Activated B cell treated with CpG ODN at 0.5 μM for 24 hours (primary cell): ENCODE results near the gene AMIGO3. TPM values are rescaled to one million over a fixed set of nuclear protein-coding genes. Genes with fewer than 3 reads are reported as not detected.

Experiments
- ATAC-seq: fragments of 200-7000 bp; cut with Tn5 transposase; one replicate; pipeline ENCODE4 v1.10.0; 2021; ENCODE audit warnings: low read depth, mild to moderate bottlenecking, moderate library complexity
- CTCF ChIA-PET: fragments of 350-600 bp; sonication (Branson Sonifier 250); formaldehyde crosslinking; loops from one replicate; lab custom pipeline; 2021; ENCODE audit warnings: antibody characterized with exemption; lab: Charles Lee
- POLR2A ChIA-PET: fragments of 350-600 bp; sonication (Branson Sonifier 250); formaldehyde crosslinking; loops from one replicate; lab custom pipeline; 2021; ENCODE audit warnings: antibody characterized with exemption; lab: Charles Lee
- DNase-seq: peaks from one replicate; pipeline ENCODE4 v3.0.0; 2022
- H3K27ac Mint-ChIP-seq: one replicate; pipeline ENCODE4 v1.8.0; 2020; ENCODE audit warnings: mixed read lengths
- H3K27me3 Mint-ChIP-seq: one replicate; pipeline ENCODE4 v1.8.0; 2021; ENCODE audit warnings: mixed read lengths
- H3K36me3 Mint-ChIP-seq: one replicate; pipeline ENCODE4 v1.8.0; 2021; ENCODE audit warnings: low read depth, mixed read lengths
- H3K4me1 Mint-ChIP-seq: one replicate; pipeline ENCODE4 v1.8.0; 2021; ENCODE audit warnings: mixed read lengths
- H3K4me3 Mint-ChIP-seq: one replicate; pipeline ENCODE4 v1.8.0; 2020; ENCODE audit warnings: mild to moderate bottlenecking, mixed read lengths
- H3K9me3 Mint-ChIP-seq: one replicate; pipeline ENCODE4 v1.8.0; 2020; ENCODE audit warnings: mixed read lengths
- CTCF ChIP-seq: fragments of 200-600 bp; IDR thresholded peaks from one replicate; pipeline ENCODE4 v1.8.0; 2022; ENCODE audit warnings: antibody characterized with exemption, mild to moderate bottlenecking
- intact Hi-C: fragments of 100-400 bp; cut with micrococcal nuclease; formaldehyde crosslinking; loops from one replicate; pipeline ENCODE4 v1.15.1; 2024
- total RNA-seq: library from RNA; stranded (reverse); gene quantifications from 2 replicates; pipeline ENCODE4 v1.2.3, GENCODE V29; 2022

Gene AMIGO3
- total RNA-seq, 1 donor from 2014 or later = not detected

GRCh38 chr3:49670940-49671290 lies 48.6 kb downstream of the AMIGO3 start:
- Mint-ChIP-seq H3K27me3 (no peaks in the 10 kb centered on the region), H3K36me3 (peaks cover 12% of the 10 kb centered on the region), H3K4me3 (no peak overlapping the region), H3K27ac (no peak overlapping the region), H3K9me3 (no peaks in the 10 kb centered on the region), H3K4me1 (peaks cover 22% of the 10 kb centered on the region)
- DNase-seq (no peak), ATAC-seq (no peak)
- CTCF ChIA-PET = interaction anchor here (3.3 kb wide), 1 partner anchor 131 kb away, joined by 86 read pairs; no protein-coding TSS in a partner anchor
- POLR2A ChIA-PET = interaction anchor here (1.5 kb wide), 1 partner anchor 131 kb away, joined by 17 read pairs; no protein-coding TSS in a partner anchor
- no peak for TF ChIP-seq CTCF
- intact Hi-C loops = loop anchor here (1.0 to 5.0 kb wide), 5 partner anchors 132 to 664 kb away; partner anchors contain the start of genes HYAL3, NAA80, RHOA and TCTA

GRCh38 chr3:49669352-49669751 lies 50.1 kb downstream of the AMIGO3 start:
- H3K9me3 Mint-ChIP-seq = no peaks in the 10 kb centered on the region
- peaks cover 5% of the 10 kb centered on the region for H3K36me3 Mint-ChIP-seq
- no peak for ATAC-seq
- no peak overlapping the region for H3K27ac Mint-ChIP-seq
- TF ChIP-seq CTCF = no peak
- ChIA-PET CTCF (interaction anchor here (0.7 to 1.3 kb wide), 2 partner anchors 130 to 623 kb away, joined by 5 to 6 read pairs; no protein-coding TSS in a partner anchor), POLR2A (interaction anchor here (0.6 kb wide), 1 partner anchor 678 kb away, joined by 3 read pairs; no protein-coding TSS in a partner anchor)
- no peaks in the 10 kb centered on the region for H3K27me3 Mint-ChIP-seq
- no peak overlapping the region for H3K4me3 Mint-ChIP-seq
- H3K4me1 Mint-ChIP-seq = peaks cover 13% of the 10 kb centered on the region
- intact Hi-C loops = no loop called here
- DNase-seq = no peak

DNA sequence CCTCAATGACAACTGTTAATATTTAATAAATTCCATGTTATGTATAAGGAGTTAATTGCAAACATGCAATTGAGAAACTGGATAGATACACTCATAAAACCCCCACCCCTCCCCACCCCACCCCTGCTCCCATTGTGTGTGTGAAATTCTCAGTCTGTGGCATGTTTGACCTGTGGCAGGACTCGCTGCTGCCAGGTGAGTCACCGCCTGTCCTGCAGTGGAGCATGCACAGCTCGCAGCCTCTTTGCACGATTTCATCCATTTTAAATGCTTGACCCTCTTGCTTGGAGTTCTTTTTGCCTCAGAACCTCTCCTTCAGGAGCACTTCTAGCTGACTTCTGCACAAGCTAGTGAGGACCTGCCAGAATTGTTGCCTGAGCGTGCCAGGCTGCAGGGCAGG lies 50.6 kb downstream of the AMIGO3 start:
- no peak for TF ChIP-seq CTCF
- no peaks in the 10 kb centered on the region for H3K27me3 Mint-ChIP-seq
- H3K4me3 Mint-ChIP-seq = no peak overlapping the region
- no peaks in the 10 kb centered on the region for H3K9me3 Mint-ChIP-seq
- peaks cover 3% of the 10 kb centered on the region for H3K36me3 Mint-ChIP-seq
- intact Hi-C loops = no loop called here
- H3K4me1 Mint-ChIP-seq = peaks cover 13% of the 10 kb centered on the region
- POLR2A ChIA-PET = interaction anchor here (0.6 kb wide), 1 partner anchor 678 kb away, joined by 3 read pairs; no protein-coding TSS in a partner anchor
- CTCF ChIA-PET = no interaction called here
- DNase-seq (no peak), ATAC-seq (no peak)
- H3K27ac Mint-ChIP-seq = no peak overlapping the region

GRCh38 chr3:49668414-49668797 lies 51.1 kb downstream of the AMIGO3 start:
- H3K4me1 Mint-ChIP-seq = peaks cover 9% of the 10 kb centered on the region
- TF ChIP-seq CTCF = no peak
- H3K9me3 Mint-ChIP-seq = no peaks in the 10 kb centered on the region
- no peak overlapping the region for H3K27ac Mint-ChIP-seq
- POLR2A ChIA-PET = no interaction called here
- ATAC-seq (no peak), DNase-seq (no peak)
- CTCF ChIA-PET = no interaction called here
- no peaks in the 10 kb centered on the region for H3K36me3 Mint-ChIP-seq
- intact Hi-C loops = no loop called here
- H3K27me3 Mint-ChIP-seq = no peaks in the 10 kb centered on the region
- H3K4me3 Mint-ChIP-seq = no peak overlapping the region

DNA sequence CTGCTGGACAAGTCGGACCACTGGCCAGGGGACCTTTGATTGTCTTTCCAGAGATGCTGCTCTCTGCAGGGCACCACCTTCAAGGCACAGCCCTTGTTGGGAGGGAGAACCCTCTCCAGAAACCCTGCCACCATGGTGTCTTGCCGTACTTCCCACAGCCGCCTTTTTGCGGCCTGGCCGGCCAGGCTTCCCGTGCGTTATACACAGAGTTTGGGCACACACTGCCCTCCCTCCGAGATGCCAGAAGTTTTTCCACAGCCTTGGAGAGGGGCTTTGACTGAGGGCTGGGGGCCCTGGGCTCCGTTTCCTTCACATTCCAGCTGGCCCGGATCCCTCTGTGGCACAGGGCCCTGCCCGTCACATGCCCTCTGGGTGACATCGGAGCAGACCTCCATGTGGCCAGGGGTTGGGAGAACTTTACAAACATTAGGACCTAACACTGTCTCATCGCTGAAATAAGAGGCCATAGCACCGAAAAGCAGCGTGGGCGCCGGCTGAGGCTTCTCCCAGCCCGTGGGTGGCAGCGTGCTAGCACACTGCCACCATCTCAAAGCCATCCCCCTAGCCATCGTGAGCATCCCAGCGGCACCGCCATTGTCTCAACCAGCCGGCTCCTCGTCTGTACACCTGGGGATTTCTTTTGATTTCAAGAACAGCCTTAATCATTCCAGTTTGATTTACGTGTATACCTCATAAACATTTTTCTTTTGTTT lies 51.6 kb downstream of the AMIGO3 start:
- ATAC-seq (no peak), DNase-seq (no peak)
- ChIA-PET CTCF (no interaction called here), POLR2A (no interaction called here)
- Mint-ChIP-seq H3K27ac (no peak overlapping the region), H3K4me1 (peaks cover 6% of the 10 kb centered on the region), H3K9me3 (no peaks in the 10 kb centered on the region), H3K27me3 (no peaks in the 10 kb centered on the region), H3K36me3 (no peaks in the 10 kb centered on the region), H3K4me3 (no peak overlapping the region)
- TF ChIP-seq CTCF = no peak
- intact Hi-C loops = no loop called here

Other genes with a start within 250 kb of the AMIGO3 start
- 18.5 and 19.7 TPM in 2 replicates for gene DAG1, start 249.4 kb downstream of the AMIGO3 start, total RNA-seq
- gene BSN, start 165.2 kb downstream of the AMIGO3 start, total RNA-seq = 0.15 and 0.69 TPM in 2 replicates
- gene APEH, start 45.3 kb downstream of the AMIGO3 start, total RNA-seq = 109 and 113 TPM in 2 replicates
- 4.7 and 8.0 TPM in 2 replicates for gene MST1, start 30.2 kb downstream of the AMIGO3 start, total RNA-seq
- 35.1 and 51.4 TPM in 2 replicates for gene RNF123, start 30.1 kb downstream of the AMIGO3 start, total RNA-seq
- 39.9 and 40.7 TPM in 2 replicates for gene GMPPB, start 4.3 kb upstream of the AMIGO3 start, total RNA-seq
- gene IP6K1, start 66.9 kb upstream of the AMIGO3 start, total RNA-seq = 44.3 and 47.6 TPM in 2 replicates
- gene CDHR4, start 80.2 kb upstream of the AMIGO3 start, total RNA-seq = not detected in 2 replicates
- 9.4 and 10.0 TPM in 2 replicates for gene INKA1, start 83.6 kb upstream of the AMIGO3 start, total RNA-seq
- gene UBA7, start 94.3 kb upstream of the AMIGO3 start, total RNA-seq = 216 and 237 TPM in 2 replicates
- gene TRAIP, start 136.9 kb upstream of the AMIGO3 start, total RNA-seq = 6.4 TPM in 2 replicates
- not detected in 2 replicates for gene CAMKV, start 150.2 kb upstream of the AMIGO3 start, total RNA-seq
- gene MST1R, start 184.2 kb upstream of the AMIGO3 start, total RNA-seq = 0.81 and 1.6 TPM in 2 replicates
- gene MON1A, start 210.1 kb upstream of the AMIGO3 start, total RNA-seq = 6.3 and 7.1 TPM in 2 replicates
- 160 and 172 TPM in 2 replicates for gene RBM6, start 220.5 kb upstream of the AMIGO3 start, total RNA-seq